HepG2 (cell line): Measurements from ENCODE around the gene COG8. TPM values are rescaled to one million over a fixed set of nuclear protein-coding genes. Genes with fewer than 3 reads are reported as not detected.

Source experiments
- CEBPB ChIP-seq: IDR thresholded peaks from 2 replicates; pipeline ENCODE4 v1.6.1; 2011; ENCODE audit warnings: low read depth, low read length, improper control_type of control experiment, borderline replicate concordance
- DZIP1 ChIP-seq: sonication (generic); formaldehyde crosslinking; IDR thresholded peaks from 2 replicates; pipeline ENCODE4 v1.5.0; 2020; ENCODE audit warnings: mild to moderate bottlenecking, missing genetic modification reagents
- KLF15 ChIP-seq: sonication (generic); formaldehyde crosslinking; IDR thresholded peaks from 2 replicates; pipeline ENCODE4 v1.8.1; 2023; ENCODE audit warnings: borderline replicate concordance, mild to moderate bottlenecking, inconsistent platforms, missing genetic modification reagents, mixed read lengths
- MEIS1 ChIP-seq: sonication (generic); formaldehyde crosslinking; IDR thresholded peaks from 2 replicates; pipeline ENCODE4 v1.9.0; 2021; ENCODE audit warnings: mild to moderate bottlenecking, missing genetic modification reagents, moderate library complexity, borderline replicate concordance
- NCOR1 ChIP-seq: fragments of 200-600 bp; sonication (generic); IDR thresholded peaks from 2 replicates; pipeline ENCODE4 v1.7.0; 2017; ENCODE audit warnings: antibody characterized with exemption, low read length, borderline replicate concordance
- POLR2A ChIP-seq, 2 experiments: IDR thresholded peaks; 2 replicates each; pipeline ENCODE4 v1.6.1; 2011; ENCODE audit warnings: low read depth in 2 of 2, low read length in 2 of 2, mild to moderate bottlenecking in 1 of 2, moderate library complexity in 1 of 2; ENCODE audit not compliant: insufficient read depth in 1 of 2
- PRDM10 ChIP-seq: sonication (generic); formaldehyde crosslinking; IDR thresholded peaks from 2 replicates; pipeline ENCODE4 v1.4.0; 2020; ENCODE audit warnings: low read depth, missing genetic modification reagents
- RBFOX2 ChIP-seq: fragments of 200-400 bp; formaldehyde crosslinking; IDR thresholded peaks from 2 replicates; pipeline ENCODE4 v1.6.1; 2017; ENCODE audit warnings: low read depth, mild to moderate bottlenecking, low read length
- SRF ChIP-seq: IDR thresholded peaks from 2 replicates; pipeline ENCODE4 v1.6.1; 2011; ENCODE audit warnings: mild to moderate bottlenecking, low read depth, low read length, moderate library complexity
- SRSF9 ChIP-seq: fragments of 200-400 bp; formaldehyde crosslinking; IDR thresholded peaks from 2 replicates; pipeline ENCODE4 v1.6.1; 2018; ENCODE audit warnings: borderline replicate concordance, mild to moderate bottlenecking, low read depth, low read length; ENCODE audit not compliant: insufficient read depth, poor library complexity, severe bottlenecking
- THAP8 ChIP-seq: sonication (generic); formaldehyde crosslinking; IDR thresholded peaks from 2 replicates; pipeline ENCODE4 v1.5.1; 2020; ENCODE audit warnings: missing genetic modification reagents, mild to moderate bottlenecking, borderline replicate concordance
- YY1 ChIP-seq: IDR thresholded peaks from 2 replicates; pipeline ENCODE4 v1.6.1; 2011; ENCODE audit warnings: low read length, low read depth, moderate library complexity, mild to moderate bottlenecking; ENCODE audit not compliant: insufficient read depth, insufficient replicate concordance
- ZBTB2 ChIP-seq: sonication (generic); formaldehyde crosslinking; IDR thresholded peaks from 2 replicates; pipeline ENCODE4 v1.8.0; 2022; ENCODE audit warnings: low read depth, missing genetic modification reagents
- ZNF879 ChIP-seq: sonication (generic); formaldehyde crosslinking; IDR thresholded peaks from 2 replicates; pipeline ENCODE4 v1.8.1; 2023; ENCODE audit warnings: missing genetic modification reagents
- ZNF883 ChIP-seq: sonication (generic); formaldehyde crosslinking; IDR thresholded peaks from 2 replicates; pipeline ENCODE4 v1.5.1; 2020; ENCODE audit warnings: mild to moderate bottlenecking, missing genetic modification reagents; ENCODE audit errors: not compliant biosample characterization
- polyA plus RNA-seq, 8 experiments: library from polyadenylated mRNA; depleted of rRNA in 3 of 8; stranded (reverse) in 7 of 8; unstranded in 1 of 8; fragments of >200 nt; fragmentation: Illumina TruSeq in 4 of 8; extraction: Trizol in 4 of 8; gene quantifications; 2 replicates each; pipeline versions ENCODE4 v1.2.1 to v1.2.3, GENCODE V29; 2011 to 2016; ENCODE audit warnings: low read depth in 4 of 8, missing spikeins in 1 of 8, mixed read lengths in 1 of 8; ENCODE audit not compliant: insufficient read depth in 1 of 8
- total RNA-seq, 5 experiments: library from RNA; depleted of rRNA; stranded (reverse); fragments of >200 nt; fragmentation: Illumina TruSeq; extraction: Trizol; gene quantifications; 2 replicates each; pipeline ENCODE4 v1.2.3, GENCODE V29; 2016; ENCODE audit warnings: low read depth in 1 of 5
- TF ChIP-seq, protein P1 (sequence below): sonication (generic); formaldehyde crosslinking; conservative IDR thresholded peaks from 2 replicates; pipeline ENCODE4 v1.5.0; 2020; ENCODE audit warnings: missing genetic modification reagents

COG8 gene
- total and polyA plus RNA-seq, 2 of the 13 experiments (the other 11 are each of a cell fraction or from before 2014, with no cell fraction given), result 45.5 to 52.1 TPM

DNA sequence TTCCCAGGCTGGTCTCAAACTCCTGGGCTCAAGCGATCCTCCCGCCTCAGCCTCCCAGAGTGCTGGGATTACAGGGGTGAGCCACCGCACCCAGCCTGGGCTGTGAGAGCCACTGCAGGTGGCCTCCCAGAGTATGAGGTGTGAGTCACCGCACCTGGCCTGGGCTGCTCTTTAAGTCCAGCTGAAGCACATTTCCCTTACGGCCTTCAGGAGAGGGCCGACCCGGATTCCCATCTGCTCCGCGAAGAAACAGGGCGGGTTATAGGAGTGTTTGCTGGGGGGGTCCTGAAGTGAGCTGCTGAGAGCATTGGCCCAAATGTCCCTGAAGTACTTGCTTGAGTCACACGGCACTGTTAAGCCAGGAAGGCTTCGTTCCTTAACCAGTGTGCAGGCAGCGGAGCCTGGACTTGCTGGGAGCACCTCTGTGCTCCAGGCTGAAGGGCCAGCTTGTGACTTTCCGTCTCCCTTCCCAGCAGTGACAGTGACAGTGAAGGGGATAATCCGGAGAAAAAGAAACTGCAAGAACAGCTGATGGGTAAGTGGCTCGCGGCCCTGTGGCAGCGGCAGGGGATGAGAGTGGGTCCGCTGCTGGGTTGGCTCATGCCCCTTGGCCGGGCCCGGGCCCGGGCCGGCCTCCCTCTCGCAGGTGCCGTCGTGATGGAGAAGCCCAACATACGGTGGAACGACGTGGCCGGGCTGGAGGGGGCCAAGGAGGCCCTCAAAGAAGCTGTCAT lies 21.0 kb downstream of the COG8 start (continued):
- TF ChIP-seq SRSF9 (no peak), MEIS1 (CRISPR knock-in tag) (no peak), RBFOX2 (peak; percentile 61), YY1 (no peak), POLR2A (IDR thresholded peaks at IDR 0.05; ENCODE audit: insufficient read depth in 1 of 2, low read depth in 2 of 2, low read length in 2 of 2) (0 out of 4 replicates have a peak, but pooled peaks of 1 of the 2 experiments have one; percentile 30), NCOR1 (no peak), ZBTB2 (CRISPR knock-in tag) (no peak), ZNF883 (CRISPR knock-in tag) (peak; percentile 64), SRF (no peak), CEBPB (no peak), THAP8 (CRISPR knock-in tag) (no peak), PRDM10 (CRISPR knock-in tag) (no peak), KLF15 (CRISPR knock-in tag) (no peak), DZIP1 (CRISPR knock-in tag) (no peak), ZNF879 (CRISPR knock-in tag) (no peak)
- TF ChIP-seq, protein P1, sequence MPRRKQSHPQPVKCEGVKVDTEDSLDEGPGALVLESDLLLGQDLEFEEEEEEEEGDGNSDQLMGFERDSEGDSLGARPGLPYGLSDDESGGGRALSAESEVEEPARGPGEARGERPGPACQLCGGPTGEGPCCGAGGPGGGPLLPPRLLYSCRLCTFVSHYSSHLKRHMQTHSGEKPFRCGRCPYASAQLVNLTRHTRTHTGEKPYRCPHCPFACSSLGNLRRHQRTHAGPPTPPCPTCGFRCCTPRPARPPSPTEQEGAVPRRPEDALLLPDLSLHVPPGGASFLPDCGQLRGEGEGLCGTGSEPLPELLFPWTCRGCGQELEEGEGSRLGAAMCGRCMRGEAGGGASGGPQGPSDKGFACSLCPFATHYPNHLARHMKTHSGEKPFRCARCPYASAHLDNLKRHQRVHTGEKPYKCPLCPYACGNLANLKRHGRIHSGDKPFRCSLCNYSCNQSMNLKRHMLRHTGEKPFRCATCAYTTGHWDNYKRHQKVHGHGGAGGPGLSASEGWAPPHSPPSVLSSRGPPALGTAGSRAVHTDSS, result no peak
